ENCODE measurements around the gene ZFPM1. TPM values are rescaled to one million over a fixed set of nuclear protein-coding genes. Genes with fewer than 3 reads are reported as not detected.

The ZFPM1 gene
- total RNA-seq, 2 experiments from 2014 or later = 15.0 to 18.0 TPM

- ATAC-seq = no peak
- intact Hi-C loops (cut with micrococcal nuclease) = no loop called here
- H3K27me3 Mint-ChIP-seq = no peaks in the 10 kb centered on the region
- H3K9me3 Mint-ChIP-seq = peaks cover 4% of the 10 kb centered on the region
- no peaks in the 10 kb centered on the region for H3K4me1 Mint-ChIP-seq (ENCODE audit: low read depth)
- TF ChIP-seq CTCF (IDR thresholded peaks at IDR 0.05) = no peak
- no peak overlapping the region for H3K4me3 Mint-ChIP-seq
- H3K36me3 Mint-ChIP-seq (ENCODE audit: low read depth) = peaks cover 7% of the 10 kb centered on the region
- POLR2A ChIA-PET = no interaction called here
- CTCF ChIA-PET = no interaction called here
- no peak for DNase-seq
- H3K27ac Mint-ChIP-seq = no peak overlapping the region
Observed at GRCh38 chr16:88519240-88519639, 66.2 kb downstream of the ZFPM1 start.

- H3K9me3 Mint-ChIP-seq = peaks cover 4% of the 10 kb centered on the region
- H3K36me3 Mint-ChIP-seq (ENCODE audit: low read depth) = peaks cover 7% of the 10 kb centered on the region
- no peaks in the 10 kb centered on the region for H3K27me3 Mint-ChIP-seq
- ATAC-seq (no peak), DNase-seq (no peak)
- no peak overlapping the region for H3K27ac Mint-ChIP-seq
- intact Hi-C loops (cut with micrococcal nuclease) = no loop called here
- ChIA-PET CTCF (no interaction called here), POLR2A (no interaction called here)
- TF ChIP-seq CTCF (IDR thresholded peaks at IDR 0.05) = no peak
- no peaks in the 10 kb centered on the region for H3K4me1 Mint-ChIP-seq (ENCODE audit: low read depth)
- no peak overlapping the region for H3K4me3 Mint-ChIP-seq
Observed at GRCh38 chr16:88519938-88520653, 67.0 kb downstream of the ZFPM1 start.

GRCh38 chr16:88521674-88522073, 68.6 kb downstream of the ZFPM1 start:
- Mint-ChIP-seq H3K27ac (no peak overlapping the region), H3K36me3 (ENCODE audit: low read depth) (peaks cover 4% of the 10 kb centered on the region), H3K9me3 (peaks cover 4% of the 10 kb centered on the region), H3K27me3 (no peaks in the 10 kb centered on the region), H3K4me1 (ENCODE audit: low read depth) (no peaks in the 10 kb centered on the region), H3K4me3 (no peak overlapping the region)
- no peak for ATAC-seq
- CTCF ChIA-PET = no interaction called here
- POLR2A ChIA-PET = no interaction called here
- no peak for TF ChIP-seq CTCF (IDR thresholded peaks at IDR 0.05)
- intact Hi-C loops (cut with micrococcal nuclease) = no loop called here
- no peak for DNase-seq

- Mint-ChIP-seq H3K27me3 (no peaks in the 10 kb centered on the region), H3K9me3 (peaks cover 3% of the 10 kb centered on the region), H3K4me3 (no peak overlapping the region), H3K27ac (no peak overlapping the region), H3K36me3 (ENCODE audit: low read depth) (peaks cover 4% of the 10 kb centered on the region), H3K4me1 (ENCODE audit: low read depth) (no peaks in the 10 kb centered on the region)
- ChIA-PET CTCF (no interaction called here), POLR2A (no interaction called here)
- ATAC-seq = no peak
- DNase-seq = no peak
- intact Hi-C loops (cut with micrococcal nuclease) = no loop called here
- no peak for TF ChIP-seq CTCF (IDR thresholded peaks at IDR 0.05)
Observed at GRCh38 chr16:88522276-88522949, 69.3 kb downstream of the ZFPM1 start.

All from activated CD8-positive, alpha-beta T cell treated with anti-CD3 and anti-CD28 coated beads for 36 hours (primary cell).